DMS79 treated with DMSO at 0.1 percent for 48 hours (cell line): ENCODE measurements around the gene COPE.

Source experiments
- DNase-seq: peaks from one replicate; lab custom pipeline; 2025; lab: John Stamatoyannopoulos, UW

Gene COPE

GRCh38 chr19:18851673-18852325, 67.4 kb downstream of the COPE start:
- no peak for DNase-seq

- no peak for DNase-seq
Observed at GRCh38 chr19:18850471-18851375, 68.5 kb downstream of the COPE start.

- DNase-seq = no peak
Observed at GRCh38 chr19:18849838-18850400, 69.3 kb downstream of the COPE start.
